GM12865 (cell line): Measurements from ENCODE around the gene YRDC.
"Not testable (repeated sequence)": the region's sequence is repeated elsewhere in the genome, so short reads cannot be mapped to it uniquely, and the experiment has no call there.

Source experiments
- DNase-seq: peaks from one replicate; pipeline ENCODE4 v3.0.0; 2010; ENCODE audit warnings: low read depth
- H3K4me3 ChIP-seq: 2 replicates; pipeline ENCODE4 v1.5.1; 2011; ENCODE audit warnings: mild to moderate bottlenecking, low read depth, low read length, control low read depth
- CTCF ChIP-seq: IDR thresholded peaks from 2 replicates; pipeline ENCODE4 v1.5.1; 2011; ENCODE audit warnings: low read length, control low read depth, low read depth, inconsistent platforms; ENCODE audit not compliant: insufficient read depth; ENCODE audit errors: missing control alignments

The YRDC gene

GRCh38 chr1:37794372-37795339 lies 13.4 kb downstream of the YRDC start:
- no peak for DNase-seq
- peak overlapping the region; percentile 65 for H3K4me3 ChIP-seq
- TF ChIP-seq CTCF = no peak

- peak within 1 kb of the TSS; percentile 65 for H3K4me3 ChIP-seq
- TF ChIP-seq CTCF = no peak
- DNase-seq = peak; percentile 84
These were observed 14.1 kb downstream of the YRDC start, which contains the start of gene MANEAL for GRCh38 chr1:37793773-37794371. Gene MANEAL, plus strand, starts transcription at chr1:37793847. Its CDS starts 336 bp downstream, at chr1:37794183.

GRCh38 chr1:37792943-37793686 lies 14.9 kb downstream of the YRDC start:
- DNase-seq = no peak
- H3K4me3 ChIP-seq = peak overlapping the region; percentile 65
- TF ChIP-seq CTCF = no peak

GRCh38 chr1:37782491-37782890 lies 25.5 kb downstream of the YRDC start:
- no peak overlapping the region for H3K4me3 ChIP-seq
- no peak for DNase-seq
- TF ChIP-seq CTCF = no peak

GRCh38 chr1:37778654-37779053 lies 29.4 kb downstream of the YRDC start:
- no peak overlapping the region for H3K4me3 ChIP-seq
- no peak for TF ChIP-seq CTCF
- no peak for DNase-seq

- TF ChIP-seq CTCF = no peak
- no peak for DNase-seq
- no peak overlapping the region for H3K4me3 ChIP-seq
These were observed 31.0 kb downstream of the YRDC start for GRCh38 chr1:37776946-37777516.

GRCh38 chr1:37771440-37771839 lies 36.6 kb downstream of the YRDC start:
- not testable (repeated sequence) for H3K4me3 ChIP-seq, DNase-seq
